CD8-positive, alpha-beta memory T cell (primary cell): ENCODE data around the gene IKBIP. TPM values are rescaled to one million over a fixed set of nuclear protein-coding genes. Genes with fewer than 3 reads are reported as not detected.
"Not testable (repeated sequence)": the region's sequence is repeated elsewhere in the genome, so short reads cannot be mapped to it uniquely, and the experiment has no call there.

Experiments
- CTCF ChIA-PET: fragments of 350-600 bp; sonication (Branson Sonifier 250); formaldehyde crosslinking; loops from one replicate; lab custom pipeline; 2021; ENCODE audit warnings: antibody characterized with exemption; lab: Charles Lee
- POLR2A ChIA-PET: fragments of 350-600 bp; sonication (Branson Sonifier 250); formaldehyde crosslinking; loops from one replicate; lab custom pipeline; 2021; ENCODE audit warnings: antibody characterized with exemption; lab: Charles Lee
- DNase-seq, 5 donors: peaks; one replicate each; pipeline versions ENCODE4 v3.0.0 to v3.0.0-alpha.2; 2020 to 2022; ENCODE audit warnings: mixed read lengths in 1 of 5
- H3K27ac ChIP-seq: one replicate; pipeline ENCODE4 v1.7.0; 2013; ENCODE audit warnings: low read depth, mild to moderate bottlenecking, low read length, moderate library complexity
- H3K27me3 ChIP-seq: 2 replicates; pipeline ENCODE4 v1.7.0; 2013; ENCODE audit warnings: low read length, mild to moderate bottlenecking; ENCODE audit not compliant: insufficient read depth, poor library complexity, severe bottlenecking
- H3K36me3 ChIP-seq: 2 replicates; pipeline ENCODE4 v1.7.0; 2013; ENCODE audit warnings: mild to moderate bottlenecking, low read length, moderate library complexity; ENCODE audit not compliant: insufficient read depth
- H3K4me1 ChIP-seq: 2 replicates; pipeline ENCODE4 v1.7.0; 2013; ENCODE audit warnings: mild to moderate bottlenecking, low read length, moderate library complexity; ENCODE audit not compliant: insufficient read depth
- H3K4me3 ChIP-seq: 2 replicates; pipeline ENCODE4 v1.7.0; 2013; ENCODE audit warnings: mild to moderate bottlenecking, low read length
- H3K9me3 ChIP-seq: 2 replicates; pipeline ENCODE4 v1.7.0; 2013; ENCODE audit warnings: mild to moderate bottlenecking, low read length
- H3K27ac Mint-ChIP-seq, 8 donors: one replicate each; pipeline ENCODE4 v1.8.0; 2020 to 2021; ENCODE audit warnings: mixed read lengths in 8 of 8, mild to moderate bottlenecking in 6 of 8, inconsistent platforms in 3 of 8, moderate library complexity in 3 of 8
- H3K27me3 Mint-ChIP-seq, 2 donors: one replicate each; pipeline ENCODE4 v1.8.0; 2020 to 2021; ENCODE audit warnings: mixed read lengths in 2 of 2, mild to moderate bottlenecking in 1 of 2, moderate library complexity in 1 of 2
- H3K36me3 Mint-ChIP-seq, 3 donors: one replicate each; pipeline ENCODE4 v1.8.0; 2020 to 2021; ENCODE audit warnings: mixed read lengths in 3 of 3, inconsistent platforms in 1 of 3, mild to moderate bottlenecking in 1 of 3
- H3K4me1 Mint-ChIP-seq, 3 donors: one replicate each; pipeline ENCODE4 v1.8.0; 2020 to 2021; ENCODE audit warnings: mixed read lengths in 3 of 3, inconsistent platforms in 1 of 3, mild to moderate bottlenecking in 1 of 3
- H3K4me3 Mint-ChIP-seq, 7 donors: one replicate each; pipeline ENCODE4 v1.8.0; 2020 to 2021; ENCODE audit warnings: mixed read lengths in 7 of 7, mild to moderate bottlenecking in 6 of 7, moderate library complexity in 4 of 7, inconsistent platforms in 2 of 7
- H3K9me3 Mint-ChIP-seq, 5 donors: one replicate each; pipeline ENCODE4 v1.8.0; 2020 to 2022; ENCODE audit warnings: mixed read lengths in 5 of 5, mild to moderate bottlenecking in 3 of 5, moderate library complexity in 2 of 5, inconsistent platforms in 1 of 5
- polyA plus RNA-seq: library from polyadenylated mRNA; unstranded; fragments of 300-500 nt; fragmentation: Illumina TruSeq; gene quantifications from one replicate; pipeline ENCODE4 v1.2.3, GENCODE V29; 2021
- total RNA-seq, 2 experiments: library from RNA; stranded (reverse); gene quantifications; one replicate each; pipeline ENCODE4 v1.2.3, GENCODE V29; 2021

Gene IKBIP
- total and polyA plus RNA-seq, 3 experiments from 2014 or later = 9.4 to 30.4 (median 29.4) TPM

- Histone ChIP-seq H3K36me3 (peaks cover 4% of the 10 kb centered on the region), H3K27ac (no peak overlapping the region), H3K9me3 (no peaks in the 10 kb centered on the region), H3K4me1 (no peaks in the 10 kb centered on the region), H3K27me3 (no peaks in the 10 kb centered on the region), H3K4me3 (no peak overlapping the region)
- no peaks in the 10 kb centered on the region for H3K27me3 Mint-ChIP-seq
- H3K4me3 Mint-ChIP-seq = no peak overlapping the region
- peaks cover 5 to 32% (median 13%) of the 10 kb centered on the region in 3 donors for H3K4me1 Mint-ChIP-seq
- POLR2A ChIA-PET = no interaction called here
- H3K36me3 Mint-ChIP-seq = peaks cover 0 to 12% (median 2%) of the 10 kb centered on the region in 3 donors
- H3K27ac Mint-ChIP-seq = no peak overlapping the region
- no peaks in the 10 kb centered on the region for H3K9me3 Mint-ChIP-seq
- DNase-seq = no peak
- CTCF ChIA-PET = interaction anchor here (1.1 kb wide), 1 partner anchor 69 kb away, joined by 3 read pairs; no protein-coding TSS in a partner anchor
These were observed 8.8 kb downstream of the IKBIP start for GRCh38 chr12:98635657-98636323.

- ChIA-PET CTCF (no interaction called here), POLR2A (no interaction called here)
- Histone ChIP-seq H3K4me1 (no peaks in the 10 kb centered on the region), H3K36me3 (no peaks in the 10 kb centered on the region), H3K27ac (no peak overlapping the region), H3K9me3 (no peaks in the 10 kb centered on the region), H3K4me3 (no peak overlapping the region), H3K27me3 (no peaks in the 10 kb centered on the region)
- no peaks in the 10 kb centered on the region for H3K27me3 Mint-ChIP-seq
- H3K4me1 Mint-ChIP-seq = peaks cover 0 to 5% (median 0%) of the 10 kb centered on the region in 3 donors
- H3K36me3 Mint-ChIP-seq = peaks cover 0 to 4% (median 1%) of the 10 kb centered on the region in 3 donors
- H3K4me3 Mint-ChIP-seq = no peak overlapping the region
- H3K9me3 Mint-ChIP-seq = no peaks in the 10 kb centered on the region
- DNase-seq = no peak
- H3K27ac Mint-ChIP-seq = peak overlapping the region in 1 of 8 donors; percentile 64
These were observed 25.6 kb downstream of the IKBIP start for GRCh38 chr12:98618952-98619351.

- peak overlapping the region in 7 of 8 donors; percentile 48 to 97 (median 67) for H3K27ac Mint-ChIP-seq
- peaks cover 5 to 7% (median 6%) of the 10 kb centered on the region in 3 donors for H3K4me1 Mint-ChIP-seq
- no peak overlapping the region for H3K4me3 ChIP-seq
- POLR2A ChIA-PET = no interaction called here
- H3K9me3 ChIP-seq = no peaks in the 10 kb centered on the region
- no peaks in the 10 kb centered on the region for H3K4me1 ChIP-seq
- no peaks in the 10 kb centered on the region for H3K27me3 Mint-ChIP-seq
- no peak overlapping the region for H3K27ac ChIP-seq
- no peak overlapping the region for H3K4me3 Mint-ChIP-seq
- no peaks in the 10 kb centered on the region for H3K36me3 ChIP-seq
- DNase-seq = peak in 1 of 5 donors; percentile 20
- peaks cover 1 to 4% (median 2%) of the 10 kb centered on the region in 3 donors for H3K36me3 Mint-ChIP-seq
- H3K9me3 Mint-ChIP-seq = no peaks in the 10 kb centered on the region
- CTCF ChIA-PET = no interaction called here
- no peaks in the 10 kb centered on the region for H3K27me3 ChIP-seq
These were observed 31.8 kb downstream of the IKBIP start for GRCh38 chr12:98612696-98613334.

DNA sequence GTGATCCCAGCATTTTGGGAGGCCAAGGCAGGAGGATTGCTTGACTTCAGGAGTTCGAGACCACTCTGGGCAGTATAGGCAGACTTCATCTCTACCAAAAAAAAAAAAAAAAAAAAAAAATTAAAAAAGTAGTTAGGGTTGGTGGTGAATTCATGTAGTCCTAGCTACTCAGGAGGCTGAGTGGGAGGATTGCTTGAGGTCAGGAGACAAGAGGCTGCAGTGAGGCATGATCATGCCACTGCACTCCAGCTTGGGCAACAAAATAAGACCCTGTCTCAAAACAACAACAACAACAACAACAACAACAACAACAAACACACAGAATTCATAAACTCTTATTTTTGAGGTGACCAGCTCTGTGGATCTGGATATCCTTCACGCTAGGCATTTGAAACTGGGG, 34.0 kb downstream of the IKBIP start:
- CTCF ChIA-PET = interaction anchor here (1.0 kb wide), 1 partner anchor 41 kb away, joined by 3 read pairs; no protein-coding TSS in a partner anchor
- Histone ChIP-seq H3K9me3 (no peaks in the 10 kb centered on the region), H3K4me3 (no peak overlapping the region), H3K4me1 (no peaks in the 10 kb centered on the region), H3K27ac (no peak overlapping the region), H3K36me3 (no peaks in the 10 kb centered on the region), H3K27me3 (no peaks in the 10 kb centered on the region)
- Mint-ChIP-seq H3K36me3 (peaks cover 0 to 2% (median 0%) of the 10 kb centered on the region in 3 donors), H3K9me3 (no peaks in the 10 kb centered on the region), H3K27me3 (no peaks in the 10 kb centered on the region), H3K4me1 (peaks cover 7 to 13% (median 9%) of the 10 kb centered on the region in 3 donors), H3K4me3 (no peak overlapping the region), H3K27ac (no peak overlapping the region)
- DNase-seq = no peak
- POLR2A ChIA-PET = no interaction called here

- Mint-ChIP-seq H3K4me1 (peaks cover 0 to 7% (median 4%) of the 10 kb centered on the region in 3 donors), H3K27ac (peak overlapping the region in 1 of 8 donors; percentile 36), H3K27me3 (no peaks in the 10 kb centered on the region), H3K9me3 (no peaks in the 10 kb centered on the region), H3K36me3 (peaks cover 0 to 28% (median 5%) of the 10 kb centered on the region in 3 donors), H3K4me3 (no peak overlapping the region)
- no peak overlapping the region for H3K4me3 ChIP-seq
- no peaks in the 10 kb centered on the region for H3K4me1 ChIP-seq
- CTCF ChIA-PET = interaction anchor here (1.2 to 1.8 kb wide), 3 partner anchors 10 to 38 kb away, joined by 3 to 5 read pairs (median 4); partner anchors contain the start of gene IKBIP
- no peaks in the 10 kb centered on the region for H3K9me3 ChIP-seq
- POLR2A ChIA-PET = interaction anchor here (0.7 kb wide), 1 partner anchor 13 kb away, joined by 3 read pairs; the partner anchor contains the start of gene SLC25A3
- no peak for DNase-seq
- H3K36me3 ChIP-seq = peaks cover 13% of the 10 kb centered on the region
- no peaks in the 10 kb centered on the region for H3K27me3 ChIP-seq
- no peak overlapping the region for H3K27ac ChIP-seq
These were observed 38.1 kb downstream of the IKBIP start for GRCh38 chr12:98606359-98606988.

DNA sequence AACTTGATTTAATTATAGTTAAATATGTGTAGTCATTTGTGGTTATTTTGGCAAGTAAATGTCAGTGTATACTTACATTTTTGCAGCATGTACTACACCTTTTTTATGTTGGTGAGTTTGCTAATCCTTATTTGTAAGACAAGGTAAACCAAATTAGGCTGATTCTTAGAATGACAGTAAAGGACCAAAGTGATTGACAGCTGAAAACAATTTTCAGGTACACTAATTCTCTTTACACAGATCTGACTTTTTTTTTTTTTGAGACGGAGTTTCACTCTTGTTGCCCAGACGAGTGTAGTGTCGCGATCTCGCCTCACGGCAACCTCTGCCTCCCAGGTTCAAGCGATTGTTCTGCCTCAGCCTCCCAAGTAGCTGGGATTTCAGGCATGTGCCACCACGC, 42.7 kb downstream of the IKBIP start:
- POLR2A ChIA-PET = no interaction called here
- CTCF ChIA-PET = interaction anchor here (1.2 kb wide), 1 partner anchor 8 kb away, joined by 3 read pairs; the partner anchor contains the start of gene SLC25A3

DNA sequence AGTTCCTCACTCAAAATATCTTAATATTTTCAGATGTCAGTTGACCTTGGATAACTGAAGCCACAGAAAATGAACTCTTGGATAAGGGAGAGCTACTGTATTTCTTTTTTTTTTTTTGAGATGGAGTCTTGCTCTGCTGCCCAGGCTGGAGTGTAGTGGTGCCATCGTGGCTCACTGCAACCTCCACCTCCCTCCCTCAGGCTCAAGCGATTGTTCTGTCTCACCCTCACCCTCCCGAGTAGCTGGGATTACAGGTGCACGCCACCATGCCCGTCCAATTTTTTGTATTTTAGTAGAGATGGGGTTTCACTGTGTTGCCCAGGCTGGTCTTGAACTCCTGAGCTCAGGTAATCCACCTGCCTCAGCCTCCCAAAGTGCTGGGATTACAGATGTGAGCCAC, 47.3 kb downstream of the IKBIP start:
- H3K4me1 ChIP-seq = peaks cover 37% of the 10 kb centered on the region
- H3K4me3 Mint-ChIP-seq = peak overlapping the region in 1 of 7 donors; percentile 59
- H3K9me3 ChIP-seq, H3K27me3 Mint-ChIP-seq, H3K27ac ChIP-seq, H3K9me3 Mint-ChIP-seq, H3K4me3 ChIP-seq, POLR2A ChIA-PET, DNase-seq, H3K27me3 ChIP-seq: not testable (repeated sequence)
- H3K36me3 ChIP-seq = peaks cover 46% of the 10 kb centered on the region
- peaks cover 38 to 48% (median 38%) of the 10 kb centered on the region in 3 donors for H3K4me1 Mint-ChIP-seq
- CTCF ChIA-PET = interaction anchor here (1.2 kb wide), 2 partner anchors 35 to 105 kb away, joined by 3 read pairs; no protein-coding TSS in a partner anchor
- H3K27ac Mint-ChIP-seq = peak overlapping the region in 6 of 8 donors; percentile 31 to 94 (median 62)
- peaks cover 4 to 81% (median 17%) of the 10 kb centered on the region in 3 donors for H3K36me3 Mint-ChIP-seq

More for the DNA sequence above, 42.7 kb downstream of the IKBIP start:
- Mint-ChIP-seq H3K4me1 (peaks cover 5 to 17% (median 10%) of the 10 kb centered on the region in 3 donors), H3K36me3 (peaks cover 0 to 70% (median 17%) of the 10 kb centered on the region in 3 donors), H3K27me3 (no peaks in the 10 kb centered on the region), H3K9me3 (no peaks in the 10 kb centered on the region), H3K4me3 (peak overlapping the region in 1 of 7 donors; percentile 15), H3K27ac (no peak overlapping the region)
- no peak overlapping the region for H3K4me3 ChIP-seq
- H3K27me3 ChIP-seq = no peaks in the 10 kb centered on the region
- H3K36me3 ChIP-seq = peaks cover 44% of the 10 kb centered on the region
- H3K9me3 ChIP-seq = no peaks in the 10 kb centered on the region
- no peak for DNase-seq
- H3K27ac ChIP-seq = no peak overlapping the region
- peaks cover 4% of the 10 kb centered on the region for H3K4me1 ChIP-seq
